ENCODE data around the gene APBA1.

DNA sequence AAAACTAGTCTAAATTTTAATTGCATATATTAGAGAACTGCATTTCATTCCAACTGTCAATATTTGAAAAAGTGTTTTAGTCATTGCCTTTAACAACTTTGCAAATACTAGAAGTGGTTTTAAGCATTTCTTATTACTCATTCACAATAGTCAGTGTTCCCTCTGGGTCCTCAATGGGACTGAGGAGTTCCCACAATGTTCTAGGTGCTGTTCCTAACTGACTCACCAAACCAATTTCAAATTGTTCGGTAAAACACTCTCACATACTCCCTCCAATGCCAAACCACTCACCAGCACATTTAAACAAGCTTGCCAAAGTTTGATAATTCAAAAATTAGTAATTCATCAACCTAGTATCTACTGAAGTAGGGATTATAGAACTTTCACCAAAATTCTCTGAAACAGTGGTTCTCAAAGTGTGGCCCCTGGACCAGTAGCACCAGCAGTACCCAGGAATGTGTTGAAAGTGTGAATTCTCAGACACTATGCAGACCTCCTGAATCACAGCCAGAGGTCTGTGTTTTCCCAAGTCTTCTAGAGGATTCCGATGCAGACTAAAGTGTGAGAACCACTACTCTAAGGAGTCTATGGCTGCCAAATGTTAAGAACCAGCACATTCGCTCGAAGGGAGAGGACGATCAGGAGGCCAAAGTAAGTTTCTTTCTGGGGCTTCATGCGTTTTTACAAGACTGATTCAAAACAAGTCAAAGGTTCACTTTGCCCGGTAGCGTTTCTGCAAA lies 72.8 kb downstream of the APBA1 start:
- TF ChIP-seq POLR2AphosphoS5 (IDR thresholded peaks at IDR 0.05) (no peak), EP300 (IDR thresholded peaks at IDR 0.05) (no peak)
- TF ChIP-seq, protein P1, sequence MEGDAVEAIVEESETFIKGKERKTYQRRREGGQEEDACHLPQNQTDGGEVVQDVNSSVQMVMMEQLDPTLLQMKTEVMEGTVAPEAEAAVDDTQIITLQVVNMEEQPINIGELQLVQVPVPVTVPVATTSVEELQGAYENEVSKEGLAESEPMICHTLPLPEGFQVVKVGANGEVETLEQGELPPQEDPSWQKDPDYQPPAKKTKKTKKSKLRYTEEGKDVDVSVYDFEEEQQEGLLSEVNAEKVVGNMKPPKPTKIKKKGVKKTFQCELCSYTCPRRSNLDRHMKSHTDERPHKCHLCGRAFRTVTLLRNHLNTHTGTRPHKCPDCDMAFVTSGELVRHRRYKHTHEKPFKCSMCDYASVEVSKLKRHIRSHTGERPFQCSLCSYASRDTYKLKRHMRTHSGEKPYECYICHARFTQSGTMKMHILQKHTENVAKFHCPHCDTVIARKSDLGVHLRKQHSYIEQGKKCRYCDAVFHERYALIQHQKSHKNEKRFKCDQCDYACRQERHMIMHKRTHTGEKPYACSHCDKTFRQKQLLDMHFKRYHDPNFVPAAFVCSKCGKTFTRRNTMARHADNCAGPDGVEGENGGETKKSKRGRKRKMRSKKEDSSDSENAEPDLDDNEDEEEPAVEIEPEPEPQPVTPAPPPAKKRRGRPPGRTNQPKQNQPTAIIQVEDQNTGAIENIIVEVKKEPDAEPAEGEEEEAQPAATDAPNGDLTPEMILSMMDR (IDR thresholded peaks at IDR 0.05), result no peak

Data from esophagus muscularis mucosa (tissue), 4 donors.